Cardiac muscle cell (in vitro differentiated cells and primary cell): ENCODE results near the gene SLAMF1. TPM values are rescaled to one million over a fixed set of nuclear protein-coding genes. Genes with fewer than 3 reads are reported as not detected.

Source experiments
- DNase-seq, 2 donors: peaks; one replicate each; pipeline versions ENCODE4 v3.0.0 to v3.0.0-alpha.2; 2010 to 2017; ENCODE audit warnings: low read depth in 1 of 2, low spot score in 1 of 2
- H3K27ac ChIP-seq: fragments of 200-600 bp; sonication (generic); 2 replicates; pipeline ENCODE4 v1.5.1; 2016
- H3K27me3 ChIP-seq: fragments of 200-600 bp; sonication (generic); 2 replicates; pipeline ENCODE4 v1.6.0; 2016; ENCODE audit warnings: control low read depth
- H3K36me3 ChIP-seq: fragments of 200-600 bp; sonication (generic); 2 replicates; pipeline ENCODE4 v1.5.1; 2016; ENCODE audit warnings: control low read depth
- H3K4me1 ChIP-seq: fragments of 200-600 bp; sonication (generic); 2 replicates; pipeline ENCODE4 v1.8.1; 2017; ENCODE audit warnings: low read depth, mild to moderate bottlenecking, mixed run types
- H3K4me3 ChIP-seq: fragments of 200-600 bp; sonication (generic); 2 replicates; pipeline ENCODE4 v1.5.1; 2016; ENCODE audit warnings: mild to moderate bottlenecking
- H3K9me3 ChIP-seq: fragments of 200-600 bp; sonication (generic); 2 replicates; pipeline ENCODE4 v1.5.1; 2017; ENCODE audit warnings: low read depth, mild to moderate bottlenecking, control low read depth
- polyA plus RNA-seq: library from polyadenylated mRNA; unstranded; fragments of >200 nt; fragmentation: Nextera tagmentation; extraction: Ambion mirVana; gene quantifications from 2 replicates; pipeline ENCODE4 v1.2.1, GENCODE V29; 2016
- total RNA-seq: library from RNA; depleted of rRNA; stranded (reverse); fragments of >200 nt; gene quantifications from 2 replicates; pipeline ENCODE4 v1.2.3, GENCODE V29; 2016
- TF ChIP-seq, protein P1 (sequence below): IDR thresholded peaks from 2 replicates; pipeline ENCODE4 v1.5.1; 2012; ENCODE audit warnings: low read depth, mild to moderate bottlenecking, low read length

SLAMF1 gene
- total and polyA plus RNA-seq, 2 experiments from 2014 or later = not detected

DNA sequence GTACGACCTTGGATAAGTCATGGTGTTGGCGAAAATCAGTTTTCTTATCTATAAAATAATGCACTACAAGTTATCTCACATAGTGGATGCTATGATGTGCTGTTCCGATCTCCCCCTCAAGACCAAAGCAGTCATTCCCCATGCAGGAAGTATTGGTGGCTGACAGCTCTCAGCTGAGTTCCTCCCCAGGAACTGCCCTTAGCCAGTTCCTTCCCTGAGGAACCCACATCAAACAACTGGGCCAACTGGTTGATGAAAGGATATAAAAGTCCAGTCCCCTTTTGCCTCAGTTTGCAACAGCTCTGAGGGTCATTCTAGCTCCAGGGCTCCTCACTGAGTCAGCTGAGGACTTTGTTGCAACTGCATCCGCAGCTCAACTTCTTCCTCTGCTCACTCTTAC lies 16.1 kb upstream of the SLAMF1 start:
- no peak for DNase-seq
- Histone ChIP-seq H3K4me3 (no peak overlapping the region), H3K27me3 (no peaks in the 10 kb centered on the region), H3K36me3 (no peaks in the 10 kb centered on the region), H3K4me1 (peaks cover 4% of the 10 kb centered on the region), H3K27ac (no peak overlapping the region), H3K9me3 (no peaks in the 10 kb centered on the region)
- TF ChIP-seq, protein P1, sequence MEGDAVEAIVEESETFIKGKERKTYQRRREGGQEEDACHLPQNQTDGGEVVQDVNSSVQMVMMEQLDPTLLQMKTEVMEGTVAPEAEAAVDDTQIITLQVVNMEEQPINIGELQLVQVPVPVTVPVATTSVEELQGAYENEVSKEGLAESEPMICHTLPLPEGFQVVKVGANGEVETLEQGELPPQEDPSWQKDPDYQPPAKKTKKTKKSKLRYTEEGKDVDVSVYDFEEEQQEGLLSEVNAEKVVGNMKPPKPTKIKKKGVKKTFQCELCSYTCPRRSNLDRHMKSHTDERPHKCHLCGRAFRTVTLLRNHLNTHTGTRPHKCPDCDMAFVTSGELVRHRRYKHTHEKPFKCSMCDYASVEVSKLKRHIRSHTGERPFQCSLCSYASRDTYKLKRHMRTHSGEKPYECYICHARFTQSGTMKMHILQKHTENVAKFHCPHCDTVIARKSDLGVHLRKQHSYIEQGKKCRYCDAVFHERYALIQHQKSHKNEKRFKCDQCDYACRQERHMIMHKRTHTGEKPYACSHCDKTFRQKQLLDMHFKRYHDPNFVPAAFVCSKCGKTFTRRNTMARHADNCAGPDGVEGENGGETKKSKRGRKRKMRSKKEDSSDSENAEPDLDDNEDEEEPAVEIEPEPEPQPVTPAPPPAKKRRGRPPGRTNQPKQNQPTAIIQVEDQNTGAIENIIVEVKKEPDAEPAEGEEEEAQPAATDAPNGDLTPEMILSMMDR = no peak

DNA sequence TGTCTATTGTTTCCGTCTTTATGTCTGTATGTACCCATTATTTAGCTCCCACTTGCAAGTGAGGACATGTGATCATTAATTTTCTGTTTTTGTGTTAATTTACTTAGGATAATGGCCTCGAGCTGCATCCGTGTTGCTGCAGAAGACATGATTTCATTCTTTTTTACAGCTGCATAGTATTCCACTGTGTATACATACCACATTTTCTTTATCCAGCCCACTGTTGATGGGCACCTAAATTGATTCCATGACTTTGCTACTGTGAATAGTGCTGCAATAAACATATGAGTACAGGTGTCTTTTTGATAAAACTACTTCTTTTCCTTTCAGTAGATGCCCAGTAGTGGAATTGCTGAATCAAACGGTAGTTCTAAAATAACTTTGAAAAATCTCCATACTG lies 12.7 kb upstream of the SLAMF1 start:
- TF ChIP-seq, protein P1 = no peak
- Histone ChIP-seq H3K4me1 (peaks cover 7% of the 10 kb centered on the region), H3K27ac (no peak overlapping the region), H3K36me3 (no peaks in the 10 kb centered on the region), H3K9me3 (no peaks in the 10 kb centered on the region), H3K4me3 (no peak overlapping the region), H3K27me3 (peaks cover 5% of the 10 kb centered on the region)
- DNase-seq = no peak

DNA sequence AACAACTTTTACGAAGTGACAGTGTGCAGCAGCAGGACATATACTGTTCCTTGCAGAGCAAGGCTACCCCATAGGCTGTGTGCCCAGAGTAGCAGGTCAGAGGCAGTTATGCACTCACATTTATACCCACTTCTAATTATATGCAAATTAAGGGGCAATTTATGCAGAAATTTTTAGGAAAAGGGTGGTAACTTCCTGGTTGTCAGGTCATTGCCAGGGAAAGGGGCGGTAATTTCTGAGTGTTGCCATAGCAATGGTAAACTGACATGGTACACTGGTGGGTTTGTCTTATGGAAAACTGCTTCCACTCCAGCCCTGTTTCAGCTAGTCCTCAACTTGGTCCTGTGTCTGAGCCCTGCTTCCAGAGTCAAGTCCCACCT lies 12.0 kb upstream of the SLAMF1 start:
- Histone ChIP-seq H3K4me1 (peaks cover 7% of the 10 kb centered on the region), H3K4me3 (no peak overlapping the region), H3K27me3 (peaks cover 13% of the 10 kb centered on the region), H3K27ac (no peak overlapping the region), H3K36me3 (no peaks in the 10 kb centered on the region), H3K9me3 (no peaks in the 10 kb centered on the region)
- DNase-seq = no peak
- TF ChIP-seq, protein P1 = no peak

DNA sequence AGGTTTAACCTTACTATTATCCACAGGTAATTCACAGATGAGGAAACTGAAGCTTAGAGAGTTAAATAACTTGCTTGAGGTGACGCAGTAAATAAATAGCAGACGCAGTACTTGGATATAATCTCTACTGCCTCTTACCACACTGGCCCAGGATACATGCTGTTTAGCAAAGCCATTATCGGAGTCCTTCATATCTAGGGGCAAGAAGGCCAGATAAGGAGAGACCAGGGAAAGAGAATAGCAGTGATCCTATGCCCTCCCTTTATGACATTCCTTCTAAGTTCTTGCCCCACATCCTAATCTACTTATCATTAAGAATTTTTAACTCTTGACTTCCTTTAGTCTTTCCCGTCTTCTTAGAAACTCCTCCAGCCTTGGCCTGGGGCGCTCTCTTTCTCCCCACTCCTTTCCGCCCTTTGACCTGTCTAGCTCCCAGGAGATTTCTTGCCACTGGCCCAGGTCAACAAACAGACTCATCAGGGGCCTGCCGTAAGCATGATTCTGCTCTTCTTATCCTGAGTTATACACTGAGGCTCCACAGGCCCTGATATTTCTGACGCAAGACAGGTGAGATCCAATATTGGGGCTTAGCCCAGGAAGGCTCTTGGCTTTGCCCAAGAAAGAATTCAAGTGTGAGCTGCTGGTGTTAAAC lies 11.4 kb upstream of the SLAMF1 start:
- Histone ChIP-seq H3K9me3 (no peaks in the 10 kb centered on the region), H3K36me3 (no peaks in the 10 kb centered on the region), H3K4me1 (peaks cover 7% of the 10 kb centered on the region), H3K27me3 (peaks cover 14% of the 10 kb centered on the region), H3K27ac (no peak overlapping the region), H3K4me3 (no peak overlapping the region)
- TF ChIP-seq, protein P1 = no peak
- peak in 1 of 2 donors; percentile 14 for DNase-seq

DNA sequence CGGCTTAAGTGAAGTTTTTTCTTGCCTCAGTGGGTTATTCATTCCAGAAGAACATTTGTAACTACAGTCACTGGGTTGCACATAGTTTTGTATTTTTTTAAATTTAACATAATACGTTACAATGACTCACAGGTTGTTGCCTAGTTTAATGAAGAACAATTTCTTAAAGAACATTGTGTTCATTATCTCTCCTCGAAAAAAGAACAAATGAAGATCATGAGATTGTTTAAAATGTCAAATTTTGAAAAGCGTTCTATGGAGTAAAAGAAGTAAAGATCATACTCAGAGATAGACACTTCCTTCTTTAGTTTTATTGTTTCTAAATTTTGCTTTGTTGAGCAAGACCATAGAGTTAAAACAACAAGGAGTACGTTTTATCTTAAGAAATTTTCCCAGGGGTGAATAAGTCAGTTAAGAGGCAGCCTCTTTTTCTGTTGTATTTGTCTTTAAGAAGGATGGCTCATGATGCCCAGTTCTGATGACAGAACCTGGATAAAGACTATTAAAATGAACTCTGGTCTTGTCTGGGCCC lies 10.5 kb upstream of the SLAMF1 start:
- H3K9me3 ChIP-seq = no peaks in the 10 kb centered on the region
- peaks cover 13% of the 10 kb centered on the region for H3K4me1 ChIP-seq
- H3K27me3 ChIP-seq = peaks cover 14% of the 10 kb centered on the region
- H3K27ac ChIP-seq = no peak overlapping the region
- no peaks in the 10 kb centered on the region for H3K36me3 ChIP-seq
- H3K4me3 ChIP-seq = no peak overlapping the region
- peak in 1 of 2 donors; percentile 47 for DNase-seq
- TF ChIP-seq, protein P1 = no peak
